Caki2 (cell line): Measurements from ENCODE around the gene PSMB4. TPM values are rescaled to one million over a fixed set of nuclear protein-coding genes. Genes with fewer than 3 reads are reported as not detected.
"Not testable (repeated sequence)": the region's sequence is repeated elsewhere in the genome, so short reads cannot be mapped to it uniquely, and the experiment has no call there.

Experiments used
- DNase-seq: peaks from one replicate; pipeline ENCODE4 v3.0.0-alpha.2; 2015; ENCODE audit warnings: low read depth
- in situ Hi-C: cut with HindIII; loops from 2 replicates; pipeline ENCODE4 v1.10.0; 2016; ENCODE audit warnings: low sequenced_read_pairs, low pct_unique_long_range_greater_than_20kb, mixed read lengths
- total RNA-seq: library from RNA; depleted of rRNA; stranded (reverse); fragments of >200 nt; shearing (Covaris generic); gene quantifications from 2 replicates; pipeline ENCODE4 v1.2.3, GENCODE V29; 2014; ENCODE audit warnings: low replicate concordance; rRNA removed

The PSMB4 gene
- total RNA-seq: 428 and 572 TPM in 2 replicates

DNA sequence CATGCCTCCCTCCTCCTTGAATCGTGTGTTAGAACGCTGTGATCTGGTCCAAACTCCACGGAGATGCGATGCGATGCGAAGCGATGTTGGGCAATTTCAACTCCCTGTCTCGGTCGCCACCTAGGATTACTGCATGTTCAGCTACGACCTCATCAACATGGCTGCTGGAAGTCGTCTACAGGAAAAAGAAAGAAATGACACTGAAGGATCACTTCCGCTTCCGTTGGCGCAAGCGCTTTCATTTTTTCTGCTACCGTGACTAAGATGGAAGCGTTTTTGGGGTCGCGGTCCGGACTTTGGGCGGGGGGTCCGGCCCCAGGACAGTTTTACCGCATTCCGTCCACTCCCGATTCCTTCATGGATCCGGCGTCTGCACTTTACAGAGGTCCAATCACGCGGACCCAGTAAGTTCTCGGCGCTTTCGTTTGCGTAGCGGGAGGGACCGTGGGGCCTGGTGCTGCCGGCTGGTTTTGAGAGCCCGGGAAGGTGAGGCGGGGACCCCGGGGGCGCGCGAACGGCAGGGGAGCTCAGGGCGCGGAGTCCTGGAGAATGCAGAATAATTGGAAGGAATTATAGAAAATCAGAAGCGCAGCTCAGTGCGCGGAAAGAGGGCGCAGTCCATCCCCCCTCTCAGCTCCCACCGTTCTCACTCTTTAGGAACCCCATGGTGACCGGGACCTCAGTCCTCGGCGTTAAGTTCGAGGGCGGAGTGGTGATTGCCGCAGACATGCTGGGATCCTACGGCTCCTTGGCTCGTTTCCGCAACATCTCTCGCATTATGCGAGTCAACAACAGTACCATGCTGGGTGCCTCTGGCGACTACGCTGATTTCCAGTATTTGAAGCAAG lies at the start of gene PSMB4:
Gene PSMB4 (plus strand): TSS at position 250 of the 848 bp plus-strand sequence. CDS start 15 bp downstream, at position 265.
- in situ Hi-C loops: no loop called here
- DNase-seq: peak; percentile 86

DNA sequence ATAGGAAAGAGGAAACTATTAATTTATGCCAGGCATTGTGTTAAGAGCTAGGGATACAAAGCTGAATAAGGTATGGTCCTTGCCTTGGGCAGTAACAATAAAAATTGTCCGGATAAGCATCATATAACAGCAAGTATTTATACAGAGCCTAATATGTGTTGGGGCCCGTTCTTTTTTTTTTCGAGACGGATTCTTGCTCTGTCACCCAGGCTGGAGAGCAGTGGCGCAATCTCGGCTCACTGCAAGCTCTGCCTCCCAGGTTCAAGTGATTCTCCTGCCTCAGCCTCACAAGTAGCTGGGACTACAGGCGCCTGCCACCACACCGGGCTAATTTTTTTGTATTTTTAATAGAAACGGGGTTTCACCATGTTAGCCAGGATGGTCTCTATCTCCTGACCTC lies 49.0 kb upstream of the PSMB4 start:
- in situ Hi-C loops: not testable (repeated sequence)

DNA sequence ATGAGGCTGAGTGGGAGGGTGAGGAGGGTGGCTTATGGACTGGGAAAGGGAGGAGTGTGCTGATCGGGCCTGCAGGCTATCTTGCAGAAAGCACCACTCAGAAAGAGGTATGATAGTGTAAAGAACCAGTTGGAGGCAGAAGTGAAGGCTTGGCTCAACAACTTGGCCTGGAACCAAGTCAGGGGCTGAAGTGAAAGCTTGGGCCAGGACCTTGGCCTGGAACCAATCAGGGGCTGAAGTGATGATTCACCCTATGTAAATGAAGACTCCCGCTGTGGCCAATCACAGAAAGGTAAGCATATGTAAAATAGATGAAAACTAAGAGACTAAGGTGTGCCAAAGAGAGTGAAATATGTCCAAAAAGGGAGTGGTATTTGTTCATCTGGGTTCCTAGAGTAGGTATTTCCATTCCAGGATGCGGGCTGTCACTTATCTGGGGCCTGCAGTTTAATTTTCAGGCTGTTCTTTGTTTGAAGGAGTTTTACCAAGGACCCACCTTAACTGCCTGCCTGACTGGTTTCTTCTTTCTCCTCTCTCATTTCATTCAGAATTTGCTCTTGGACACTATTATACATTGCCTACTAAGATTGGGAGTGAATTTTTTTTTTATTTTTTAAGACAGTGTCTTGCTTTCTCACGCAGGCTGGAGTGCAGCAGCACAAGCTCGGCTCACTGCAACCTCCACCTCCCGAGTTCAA lies 47.2 kb upstream of the PSMB4 start:
- in situ Hi-C loops: no loop called here
- peak; percentile 89 for DNase-seq

More for the DNA sequence above, 49.0 kb upstream of the PSMB4 start:
- DNase-seq: not testable (repeated sequence)

DNA sequence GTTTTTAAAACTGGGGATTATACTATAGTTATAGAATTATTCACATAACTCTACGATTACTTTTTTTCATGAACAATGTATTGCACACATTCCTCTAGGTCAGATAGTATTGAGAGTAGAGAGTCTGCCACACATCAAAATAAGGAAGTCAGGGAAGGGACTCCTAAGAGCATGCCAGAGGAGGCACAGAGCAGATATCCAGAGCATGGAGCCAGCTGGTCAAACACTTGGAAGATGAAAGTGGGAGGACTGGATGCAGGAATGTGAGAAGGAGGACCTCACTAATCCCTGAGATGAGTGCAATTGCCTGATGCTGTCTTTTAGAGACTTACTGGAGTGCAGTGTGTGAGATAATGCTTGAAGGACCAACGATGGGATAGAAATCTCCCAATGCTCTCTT lies 42.7 kb upstream of the PSMB4 start:
- in situ Hi-C loops: no loop called here

DNA sequence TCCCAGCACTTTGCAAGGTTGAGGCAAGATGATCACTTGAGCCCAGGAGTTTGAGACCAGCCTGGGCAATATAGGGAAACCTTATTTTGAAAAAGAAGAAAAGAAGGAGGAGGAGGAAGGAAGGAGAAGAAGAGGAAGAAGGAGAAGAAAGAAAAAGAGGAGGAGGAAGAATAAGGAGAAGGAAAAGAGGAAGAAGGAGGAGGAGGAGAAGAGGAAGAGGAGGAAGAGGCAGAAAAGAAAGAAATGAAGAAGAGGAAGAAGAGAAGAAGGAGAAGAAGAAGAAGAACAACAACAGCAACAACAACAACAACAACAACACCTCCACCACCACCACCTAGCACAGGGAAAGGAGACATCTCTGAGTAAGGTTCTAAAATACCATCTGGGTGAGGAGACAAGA lies 37.5 kb upstream of the PSMB4 start:
- no peak for DNase-seq
- in situ Hi-C loops: no loop called here

More for the DNA sequence above, 42.7 kb upstream of the PSMB4 start:
- no peak for DNase-seq

DNA sequence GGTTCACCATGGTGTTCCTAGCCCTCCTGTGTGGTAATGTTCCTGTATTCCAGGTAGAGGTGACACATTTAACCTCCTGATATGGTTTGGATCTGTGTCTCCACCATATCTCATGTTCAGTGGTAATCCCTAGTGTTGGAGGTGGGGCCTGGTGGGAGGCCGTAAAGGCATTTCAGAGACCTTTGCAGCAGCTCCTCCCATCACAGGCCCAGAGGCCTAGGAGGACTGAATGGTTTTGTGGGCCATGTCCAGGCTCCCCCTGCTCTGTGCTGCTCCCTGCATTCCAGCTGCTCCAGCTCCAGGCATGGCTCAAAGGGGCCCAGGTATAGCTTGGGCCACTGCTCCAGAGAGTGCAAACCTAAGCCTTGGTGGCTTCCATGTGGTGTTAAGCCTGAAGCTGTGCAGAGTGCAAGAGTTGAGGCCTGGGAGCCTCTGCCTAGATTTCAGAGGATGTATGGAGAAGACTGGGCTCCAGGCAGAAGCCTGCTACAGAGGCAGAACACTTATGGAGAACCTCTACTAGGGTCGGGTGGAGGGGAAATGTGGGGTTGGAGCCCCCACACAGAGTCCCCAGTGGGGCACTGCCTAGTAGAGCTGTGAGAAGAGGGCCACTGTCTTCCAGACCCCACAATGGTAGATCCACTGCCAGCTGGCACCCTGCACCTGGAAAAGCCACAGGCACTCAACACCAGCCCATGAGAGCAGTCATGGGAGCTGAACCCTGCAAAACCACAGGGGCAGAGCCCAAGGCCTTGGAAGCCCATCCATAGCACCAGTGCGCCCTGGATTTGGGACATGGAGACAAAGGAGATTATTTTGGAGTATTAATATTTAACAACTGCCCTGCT lies 36.8 kb upstream of the PSMB4 start:
- in situ Hi-C loops: no loop called here
- DNase-seq: no peak

DNA sequence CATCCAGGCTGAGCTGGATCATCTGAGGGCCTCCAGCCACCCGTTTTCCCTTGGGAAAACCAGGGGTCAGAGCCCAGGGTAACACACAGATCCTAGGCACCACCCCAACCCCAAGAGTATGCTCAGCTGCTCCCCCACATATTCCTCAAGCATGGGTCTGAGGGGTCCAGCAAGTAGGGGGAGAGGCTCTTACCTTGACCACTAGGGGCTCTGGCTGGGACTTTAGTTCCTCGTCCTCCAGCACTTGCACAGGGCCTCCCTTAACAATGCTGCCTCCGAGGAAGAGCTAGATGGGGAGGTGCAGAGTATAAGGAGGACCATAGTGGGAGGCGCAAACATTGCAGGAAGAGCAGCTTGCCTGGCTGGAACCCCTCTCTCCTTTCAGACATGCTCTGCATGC lies 34.4 kb upstream of the PSMB4 start:
- no peak for DNase-seq

DNA sequence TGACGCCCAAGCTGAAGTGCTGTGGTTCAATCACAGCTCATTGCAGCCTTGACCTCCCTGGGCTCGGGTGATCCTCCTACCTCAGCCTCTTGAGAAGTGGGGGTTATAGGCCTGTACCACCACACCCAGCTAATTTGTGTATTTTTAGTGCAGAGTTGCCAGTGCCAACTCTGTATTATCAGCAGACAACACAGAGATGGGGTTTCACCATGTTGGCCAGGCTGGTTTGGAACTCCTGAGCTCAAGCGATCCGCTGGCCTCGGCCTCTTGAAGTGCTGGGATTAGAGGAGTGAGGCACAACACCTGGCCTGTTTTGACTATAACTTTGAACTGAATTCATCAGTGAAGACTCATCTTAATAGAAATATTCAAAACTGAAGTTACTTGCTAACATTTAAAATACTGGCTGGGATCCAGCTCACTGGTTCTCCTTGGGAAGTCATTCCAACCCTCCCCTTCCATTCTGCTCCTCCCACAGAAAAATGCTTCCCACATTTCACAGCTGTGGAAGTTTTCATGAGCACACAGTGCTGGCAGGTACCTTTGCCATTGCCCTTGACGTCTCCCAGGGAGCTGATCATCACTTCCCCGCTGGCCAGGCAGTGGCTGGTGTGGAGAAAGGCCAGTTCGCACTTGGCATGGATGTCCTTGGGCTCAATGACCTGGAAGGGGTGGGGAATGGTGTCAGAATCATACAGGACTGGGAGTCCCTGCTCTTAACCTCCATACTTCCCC lies 31.5 kb upstream of the PSMB4 start:
- in situ Hi-C loops: no loop called here
- DNase-seq: no peak

More for the DNA sequence above, 34.4 kb upstream of the PSMB4 start:
- in situ Hi-C loops: no loop called here

DNA sequence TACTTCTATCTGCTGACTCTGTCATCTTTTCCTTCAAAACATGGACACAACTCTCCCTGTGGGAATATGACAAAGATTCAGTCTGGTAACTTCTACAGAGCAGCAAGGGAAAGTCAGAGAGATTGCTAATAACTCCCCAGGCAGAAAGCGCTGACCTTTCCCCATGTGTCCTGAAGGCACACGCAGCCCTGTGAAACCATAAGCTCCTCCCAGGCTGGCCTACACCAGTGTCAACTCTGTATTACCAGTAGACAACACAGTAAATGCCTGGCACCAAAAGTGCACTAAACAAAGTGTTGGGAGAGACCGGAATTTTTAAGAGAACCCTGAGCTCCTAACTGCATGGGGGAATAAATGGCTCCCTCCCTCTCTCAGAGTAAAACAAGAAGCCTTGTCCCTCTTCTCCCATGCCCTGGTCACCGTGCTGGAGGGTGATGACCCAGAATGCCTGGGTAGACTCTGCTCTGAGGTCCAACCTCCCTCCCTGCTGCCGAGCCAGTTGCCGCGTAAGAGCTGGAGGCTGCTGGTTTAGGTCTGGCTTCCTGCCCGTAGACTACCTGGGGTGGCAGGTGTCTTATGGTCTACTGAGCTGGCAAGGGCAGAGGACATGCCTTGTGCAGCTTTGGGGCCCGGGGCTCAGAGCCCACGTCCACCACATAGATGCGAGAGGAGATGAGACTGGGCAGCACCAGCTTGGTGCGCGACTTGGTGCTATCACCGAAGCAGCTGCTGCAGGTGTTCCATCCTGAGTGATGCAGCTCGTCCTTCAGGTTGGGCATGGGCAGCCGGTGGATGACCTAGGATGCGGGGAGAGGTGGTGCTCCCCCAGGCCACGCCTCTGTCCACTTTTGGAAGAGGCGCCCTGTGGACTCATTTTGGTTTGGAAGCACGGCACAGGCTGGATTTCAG lies 30.7 kb upstream of the PSMB4 start:
- in situ Hi-C loops: no loop called here
- DNase-seq: no peak

DNA sequence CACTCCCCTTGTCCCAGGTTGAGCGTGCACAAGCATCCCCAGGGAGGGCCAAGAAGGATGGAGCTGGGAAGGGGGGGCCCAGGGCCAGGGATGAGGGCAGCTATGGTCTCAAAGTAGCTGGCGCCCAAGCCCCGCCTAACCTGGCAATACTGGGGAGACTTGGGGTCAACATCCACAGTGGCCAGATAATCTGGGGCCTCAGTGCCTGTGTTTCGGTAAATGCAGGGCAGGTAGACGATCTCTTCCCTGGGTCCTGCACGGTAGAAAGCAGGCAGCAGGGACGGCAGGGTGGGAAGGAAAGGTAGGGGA lies 30.1 kb upstream of the PSMB4 start:
- no peak for DNase-seq
- in situ Hi-C loops: no loop called here

DNA sequence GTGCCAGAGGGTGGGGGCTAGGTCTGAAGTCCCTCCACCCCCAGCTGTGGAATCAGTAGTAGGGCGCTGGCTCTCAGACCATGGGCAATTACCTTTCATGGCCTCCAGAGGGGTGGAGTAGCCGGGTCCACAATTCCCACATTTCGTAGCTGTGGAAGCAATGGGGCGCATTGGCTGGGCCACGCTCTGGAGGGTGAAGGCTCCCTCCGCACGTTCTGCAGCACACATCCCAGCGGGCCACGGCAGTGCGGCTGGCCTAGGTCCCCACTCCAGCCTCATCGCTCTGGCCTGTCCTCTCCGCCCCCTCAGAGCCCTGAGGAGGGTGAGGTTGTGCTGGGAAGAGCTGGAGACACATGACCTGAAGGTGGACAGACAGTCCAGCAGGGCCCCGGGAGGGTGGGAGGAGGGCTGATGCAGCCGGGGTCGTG lies 29.7 kb upstream of the PSMB4 start:
- in situ Hi-C loops: no loop called here
- DNase-seq: no peak

DNA sequence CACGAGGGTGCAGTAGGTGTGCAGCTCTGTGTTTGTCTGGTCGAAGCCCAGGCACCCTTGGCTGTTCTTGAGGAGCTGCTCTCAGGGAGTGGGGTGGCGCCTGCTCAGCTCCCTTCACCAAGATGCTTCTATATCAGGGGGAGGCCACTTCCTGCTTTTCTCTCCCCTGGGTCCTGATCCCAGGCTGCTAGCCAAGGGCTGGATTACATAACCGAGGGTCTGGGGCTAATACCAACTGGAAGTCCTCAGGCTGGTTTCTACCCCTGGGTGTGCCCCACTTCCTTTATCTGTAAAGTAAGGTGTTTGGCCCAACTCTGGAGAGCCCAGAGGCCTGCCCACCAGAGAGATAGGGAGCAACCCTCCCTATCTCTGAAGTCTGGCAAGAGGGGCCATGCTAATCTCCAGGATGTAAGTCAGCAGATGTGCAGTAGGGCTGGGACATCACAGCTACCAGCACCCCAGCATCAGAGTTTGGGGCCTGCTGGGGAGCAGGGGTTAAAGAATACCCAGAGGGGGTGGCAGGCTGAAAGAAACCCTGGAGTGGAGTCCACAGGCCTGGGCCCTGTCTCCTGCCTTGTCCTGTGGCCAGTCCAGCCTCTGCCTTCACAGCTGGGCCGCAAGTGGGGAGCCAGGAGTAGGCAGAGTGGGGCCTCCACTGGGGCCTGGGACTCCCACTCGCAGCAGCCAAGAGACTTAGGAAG lies 29.0 kb upstream of the PSMB4 start:
- in situ Hi-C loops: no loop called here
- DNase-seq: no peak

DNA sequence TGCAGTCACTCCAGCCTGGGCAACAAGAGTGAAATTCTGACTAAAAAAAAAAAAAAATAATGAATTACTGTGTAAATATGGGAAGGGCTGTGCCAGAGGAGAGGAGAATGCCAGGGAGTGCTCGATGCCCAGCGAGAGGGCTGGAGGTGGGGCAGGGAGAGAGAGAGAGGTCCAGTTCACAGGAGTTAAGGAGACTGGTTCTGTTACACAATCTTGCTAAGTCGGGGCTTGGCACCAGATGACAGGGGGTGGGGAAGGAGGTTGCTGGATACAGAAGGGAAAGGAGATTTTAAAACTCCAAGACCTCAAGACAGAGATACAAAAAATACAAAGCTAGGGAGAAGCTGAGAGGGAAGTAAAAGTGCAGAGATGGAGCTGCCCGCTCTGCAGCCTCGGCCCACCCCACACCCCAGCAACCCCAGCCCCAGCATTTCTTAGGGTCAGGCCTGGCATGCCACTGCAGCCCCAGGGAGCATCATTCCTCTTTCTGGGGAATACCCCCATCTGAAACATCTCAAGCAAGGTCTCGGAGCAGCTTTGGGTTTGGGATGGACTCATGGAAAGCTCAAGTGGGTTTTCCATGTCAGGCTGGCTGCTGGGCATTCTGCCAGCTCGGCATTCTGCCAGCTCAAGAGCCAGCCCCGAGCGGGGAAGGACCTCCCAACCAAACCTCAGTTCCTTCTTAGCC lies 27.9 kb upstream of the PSMB4 start:
- in situ Hi-C loops: no loop called here

DNA sequence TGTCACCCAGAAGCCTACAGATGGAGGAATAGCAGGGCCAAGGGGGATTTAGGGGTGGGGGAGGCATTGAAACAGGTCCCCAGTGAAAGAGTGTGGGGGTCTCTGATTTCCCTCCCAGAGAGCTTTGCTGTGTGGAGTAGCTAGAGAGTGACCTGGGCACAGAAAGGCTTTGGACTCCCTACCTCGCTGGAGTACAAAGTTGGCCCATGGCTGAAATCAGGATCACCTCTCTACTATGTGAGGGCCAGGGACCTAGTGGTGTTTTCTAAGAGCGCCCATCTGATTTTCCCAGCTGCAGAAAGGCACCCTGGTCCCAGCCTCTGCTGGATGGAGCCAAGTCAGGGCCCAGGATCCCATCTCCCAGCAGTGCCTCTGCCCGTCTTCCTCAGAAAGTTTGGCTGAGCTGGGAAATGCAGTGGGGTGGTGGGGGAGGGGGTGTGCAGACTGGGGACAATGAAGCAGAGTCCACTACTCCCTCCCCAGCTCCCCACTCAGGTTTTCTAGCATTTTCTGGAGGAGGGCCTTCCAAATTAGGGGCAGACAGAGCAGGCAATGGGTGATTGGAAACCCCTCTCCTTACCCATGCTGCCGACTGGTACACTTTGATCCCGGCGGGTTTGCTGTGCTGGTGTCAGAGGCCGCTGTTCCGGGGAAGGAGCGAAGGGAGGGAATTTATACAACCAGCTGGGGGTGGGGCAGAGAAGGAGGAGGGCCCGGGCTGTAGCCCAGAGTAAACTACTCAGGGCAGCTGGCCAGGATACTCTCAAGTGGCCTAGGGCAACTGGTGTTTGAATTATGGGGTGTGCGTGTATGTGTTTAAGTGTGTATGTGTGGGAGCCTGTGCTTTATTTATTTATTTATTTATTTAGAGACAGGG lies 27.1 kb upstream of the PSMB4 start, which contains the start of gene SELENBP1:
Gene SELENBP1 (minus strand): TSS at position 648 of the 877 bp plus-strand sequence. CDS start 64 bp downstream, at position 584.
- in situ Hi-C loops: no loop called here

More for the DNA sequence above, 27.9 kb upstream of the PSMB4 start:
- DNase-seq: no peak

DNA sequence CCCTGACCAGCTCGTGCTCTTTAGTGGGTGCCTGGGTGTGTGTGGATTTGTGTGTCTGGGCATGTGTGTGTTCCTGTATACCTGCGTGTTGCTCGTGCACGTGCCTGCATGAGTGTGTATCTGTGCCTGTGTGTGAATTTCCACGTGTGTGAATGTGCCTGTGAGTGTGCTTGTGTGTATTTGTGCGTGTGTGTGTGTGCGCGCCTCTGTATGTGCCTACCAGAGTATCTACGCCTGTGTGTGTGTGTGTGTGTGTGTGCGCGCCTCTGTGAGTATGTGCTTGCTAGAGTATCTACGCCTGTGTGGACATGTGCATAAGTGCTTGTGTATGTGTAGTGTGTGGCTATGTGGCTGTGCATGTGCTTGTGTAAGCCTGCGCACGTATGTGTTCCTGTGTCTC lies 26.2 kb upstream of the PSMB4 start:
- no peak for DNase-seq
- in situ Hi-C loops: no loop called here

More for the DNA sequence above, 27.1 kb upstream of the PSMB4 start, which contains the start of gene SELENBP1:
- DNase-seq: no peak
